ENCODE measurements around the gene MYO16. TPM values are rescaled to one million over a fixed set of nuclear protein-coding genes. Genes with fewer than 3 reads are reported as not detected.

The MYO16 gene
- total RNA-seq, 1 experiment from 2014 or later = 0.19 TPM

DNA sequence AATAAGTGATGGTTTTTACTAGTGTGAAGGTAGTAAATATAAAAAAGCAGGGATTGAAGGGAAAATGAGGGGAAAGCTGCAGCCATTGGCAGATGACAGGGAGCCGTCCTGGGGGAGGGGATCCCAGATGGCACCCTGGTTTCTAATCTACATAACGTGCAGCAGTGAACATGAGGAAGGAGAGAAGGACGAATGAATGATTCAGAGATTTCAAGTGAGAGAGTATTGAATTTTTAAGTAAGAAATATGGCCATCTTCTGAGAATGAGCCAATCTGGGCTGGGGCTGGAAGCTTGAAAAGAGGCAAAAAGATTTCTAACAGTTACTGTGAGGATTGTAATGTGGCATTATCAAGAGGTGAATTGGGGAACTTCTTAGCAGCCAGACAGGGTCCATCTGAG is 414.2 kb downstream of the MYO16 start:
- DNase-seq = no peak
- CTCF ChIA-PET = no interaction called here
- H3K4me3 Mint-ChIP-seq (ENCODE audit: low read depth, unreplicated experiment) = no peak overlapping the region
- intact Hi-C loops (cut with micrococcal nuclease; ENCODE audit: unreplicated experiment) = no loop called here
- no peaks in the 10 kb centered on the region for H3K27me3 Mint-ChIP-seq (ENCODE audit: unreplicated experiment)
- no peaks in the 10 kb centered on the region for H3K36me3 Mint-ChIP-seq (ENCODE audit: insufficient read depth, unreplicated experiment)
- H3K27ac Mint-ChIP-seq (ENCODE audit: unreplicated experiment) = no peak overlapping the region
- no peak for TF ChIP-seq CTCF (IDR thresholded peaks at IDR 0.05; ENCODE audit: unreplicated experiment)
- no TSS peak for BruUV-seq (replicated peaks)
- H3K9me3 Mint-ChIP-seq (ENCODE audit: low read depth, unreplicated experiment) = no peaks in the 10 kb centered on the region
- no peaks in the 10 kb centered on the region for H3K4me1 Mint-ChIP-seq (ENCODE audit: low read depth, unreplicated experiment)

- Mint-ChIP-seq H3K27me3 (ENCODE audit: unreplicated experiment) (no peaks in the 10 kb centered on the region), H3K9me3 (ENCODE audit: low read depth, unreplicated experiment) (no peaks in the 10 kb centered on the region), H3K4me3 (ENCODE audit: low read depth, unreplicated experiment) (no peak overlapping the region), H3K4me1 (ENCODE audit: low read depth, unreplicated experiment) (no peaks in the 10 kb centered on the region), H3K27ac (ENCODE audit: unreplicated experiment) (no peak overlapping the region), H3K36me3 (ENCODE audit: insufficient read depth, unreplicated experiment) (no peaks in the 10 kb centered on the region)
- no peak for DNase-seq
- intact Hi-C loops (cut with micrococcal nuclease; ENCODE audit: unreplicated experiment) = no loop called here
- no TSS peak for BruUV-seq (replicated peaks)
- no peak for TF ChIP-seq CTCF (IDR thresholded peaks at IDR 0.05; ENCODE audit: unreplicated experiment)
- CTCF ChIA-PET = no interaction called here
These were observed 426.4 kb downstream of the MYO16 start for GRCh38 chr13:109055850-109056249.

DNA sequence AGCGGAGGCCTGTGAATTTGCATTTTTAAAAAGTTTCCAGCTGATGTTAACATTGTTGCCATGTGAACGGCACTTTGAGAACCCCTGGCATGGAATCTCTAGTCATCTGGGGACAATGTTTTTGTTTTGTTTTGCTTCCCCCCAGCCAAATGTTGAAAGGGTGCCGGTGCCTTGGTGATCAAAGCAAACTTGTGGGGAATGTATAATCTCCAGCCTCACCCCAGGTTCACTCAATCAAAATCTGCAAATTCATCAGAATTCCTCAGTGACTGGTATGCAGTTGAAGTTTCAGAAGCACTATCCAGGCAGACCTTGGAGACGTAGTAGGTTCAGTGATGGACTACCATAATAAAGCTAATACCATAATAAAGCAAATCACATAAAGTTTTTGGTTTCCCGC is 428.7 kb downstream of the MYO16 start:
- intact Hi-C loops (cut with micrococcal nuclease; ENCODE audit: unreplicated experiment) = no loop called here
- no peaks in the 10 kb centered on the region for H3K27me3 Mint-ChIP-seq (ENCODE audit: unreplicated experiment)
- no peak for TF ChIP-seq CTCF (IDR thresholded peaks at IDR 0.05; ENCODE audit: unreplicated experiment)
- CTCF ChIA-PET = no interaction called here
- no peak overlapping the region for H3K4me3 Mint-ChIP-seq (ENCODE audit: low read depth, unreplicated experiment)
- no peaks in the 10 kb centered on the region for H3K9me3 Mint-ChIP-seq (ENCODE audit: low read depth, unreplicated experiment)
- no peak for DNase-seq
- no peaks in the 10 kb centered on the region for H3K36me3 Mint-ChIP-seq (ENCODE audit: insufficient read depth, unreplicated experiment)
- no peaks in the 10 kb centered on the region for H3K4me1 Mint-ChIP-seq (ENCODE audit: low read depth, unreplicated experiment)
- no TSS peak for BruUV-seq (replicated peaks)
- no peak overlapping the region for H3K27ac Mint-ChIP-seq (ENCODE audit: unreplicated experiment)

- no peak for TF ChIP-seq CTCF (IDR thresholded peaks at IDR 0.05; ENCODE audit: unreplicated experiment)
- CTCF ChIA-PET = no interaction called here
- Mint-ChIP-seq H3K4me3 (ENCODE audit: low read depth, unreplicated experiment) (no peak overlapping the region), H3K27ac (ENCODE audit: unreplicated experiment) (no peak overlapping the region), H3K9me3 (ENCODE audit: low read depth, unreplicated experiment) (no peaks in the 10 kb centered on the region), H3K4me1 (ENCODE audit: low read depth, unreplicated experiment) (no peaks in the 10 kb centered on the region), H3K27me3 (ENCODE audit: unreplicated experiment) (no peaks in the 10 kb centered on the region), H3K36me3 (ENCODE audit: insufficient read depth, unreplicated experiment) (no peaks in the 10 kb centered on the region)
- no TSS peak for BruUV-seq (replicated peaks)
- no peak for DNase-seq
- intact Hi-C loops (cut with micrococcal nuclease; ENCODE audit: unreplicated experiment) = no loop called here
These were observed 443.1 kb downstream of the MYO16 start for GRCh38 chr13:109072505-109072904.

- no peak for TF ChIP-seq CTCF (IDR thresholded peaks at IDR 0.05; ENCODE audit: unreplicated experiment)
- Mint-ChIP-seq H3K27me3 (ENCODE audit: unreplicated experiment) (no peaks in the 10 kb centered on the region), H3K4me1 (ENCODE audit: low read depth, unreplicated experiment) (no peaks in the 10 kb centered on the region), H3K4me3 (ENCODE audit: low read depth, unreplicated experiment) (no peak overlapping the region), H3K27ac (ENCODE audit: unreplicated experiment) (no peak overlapping the region), H3K36me3 (ENCODE audit: insufficient read depth, unreplicated experiment) (no peaks in the 10 kb centered on the region), H3K9me3 (ENCODE audit: low read depth, unreplicated experiment) (no peaks in the 10 kb centered on the region)
- CTCF ChIA-PET = no interaction called here
- BruUV-seq (replicated peaks) = no TSS peak
- intact Hi-C loops (cut with micrococcal nuclease; ENCODE audit: unreplicated experiment) = no loop called here
- no peak for DNase-seq
These were observed 445.0 kb downstream of the MYO16 start for GRCh38 chr13:109074436-109074835.
